ENCODE data around the gene RBM10. TPM values are rescaled to one million over a fixed set of nuclear protein-coding genes. Genes with fewer than 3 reads are reported as not detected.
"Not testable (repeated sequence)": the region's sequence is repeated elsewhere in the genome, so short reads cannot be mapped to it uniquely, and the experiment has no call there.

RBM10 gene
- total RNA-seq, 1 donor from 2014 or later = 64.6 TPM

DNA sequence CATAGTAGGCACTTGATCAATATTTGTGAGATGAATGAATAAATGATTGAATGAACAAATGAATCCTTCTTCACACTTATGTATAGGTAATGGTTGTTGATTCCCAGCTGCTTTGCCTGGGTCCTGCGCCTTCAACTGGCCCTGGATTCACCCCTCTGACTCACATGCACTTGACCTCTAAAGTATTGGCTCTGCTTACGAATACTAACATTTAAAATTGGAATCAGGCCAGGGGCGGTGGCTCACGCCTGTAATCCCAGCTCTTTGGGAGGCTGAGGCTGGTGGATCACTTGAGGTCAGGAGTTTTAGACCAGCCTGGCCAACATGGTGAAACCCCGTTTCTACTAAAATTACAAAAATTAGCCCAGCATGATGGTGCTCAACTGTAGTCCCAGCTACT lies 9.4 kb upstream of the RBM10 start:
- H3K36me3 Mint-ChIP-seq (ENCODE audit: low read depth); H3K9me3 Mint-ChIP-seq; H3K4me1 Mint-ChIP-seq; H3K4me3 Mint-ChIP-seq; intact Hi-C loops (cut with micrococcal nuclease); H3K27me3 Mint-ChIP-seq; DNase-seq; H3K27ac Mint-ChIP-seq: not testable (repeated sequence)

DNA sequence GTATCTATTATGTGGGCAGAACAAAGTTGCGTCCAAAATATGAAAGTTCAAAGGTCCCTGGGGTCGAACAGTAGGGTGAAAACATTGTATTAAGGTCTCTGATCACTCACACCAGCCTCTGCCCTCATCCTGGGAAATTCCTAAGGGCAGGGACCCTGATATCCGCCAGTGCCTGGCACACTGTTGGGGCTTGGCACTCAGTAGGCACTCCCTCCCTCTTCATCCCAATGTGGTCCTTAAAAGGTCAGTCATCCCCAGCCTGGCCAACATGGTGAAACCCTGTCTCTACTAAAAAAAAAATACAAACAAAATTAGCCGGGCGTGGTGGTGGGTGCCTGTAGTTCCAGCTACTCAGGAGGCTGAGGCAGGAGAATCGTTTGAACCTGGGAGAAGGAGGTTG lies 6.8 kb upstream of the RBM10 start:
- no peaks in the 10 kb centered on the region for H3K27me3 Mint-ChIP-seq
- DNase-seq = no peak
- no peak overlapping the region for H3K4me3 Mint-ChIP-seq
- peaks cover 26% of the 10 kb centered on the region for H3K36me3 Mint-ChIP-seq (ENCODE audit: low read depth)
- H3K9me3 Mint-ChIP-seq = no peaks in the 10 kb centered on the region
- no peak overlapping the region for H3K27ac Mint-ChIP-seq
- intact Hi-C loops (cut with micrococcal nuclease) = no loop called here
- H3K4me1 Mint-ChIP-seq = peaks cover 6% of the 10 kb centered on the region

DNA sequence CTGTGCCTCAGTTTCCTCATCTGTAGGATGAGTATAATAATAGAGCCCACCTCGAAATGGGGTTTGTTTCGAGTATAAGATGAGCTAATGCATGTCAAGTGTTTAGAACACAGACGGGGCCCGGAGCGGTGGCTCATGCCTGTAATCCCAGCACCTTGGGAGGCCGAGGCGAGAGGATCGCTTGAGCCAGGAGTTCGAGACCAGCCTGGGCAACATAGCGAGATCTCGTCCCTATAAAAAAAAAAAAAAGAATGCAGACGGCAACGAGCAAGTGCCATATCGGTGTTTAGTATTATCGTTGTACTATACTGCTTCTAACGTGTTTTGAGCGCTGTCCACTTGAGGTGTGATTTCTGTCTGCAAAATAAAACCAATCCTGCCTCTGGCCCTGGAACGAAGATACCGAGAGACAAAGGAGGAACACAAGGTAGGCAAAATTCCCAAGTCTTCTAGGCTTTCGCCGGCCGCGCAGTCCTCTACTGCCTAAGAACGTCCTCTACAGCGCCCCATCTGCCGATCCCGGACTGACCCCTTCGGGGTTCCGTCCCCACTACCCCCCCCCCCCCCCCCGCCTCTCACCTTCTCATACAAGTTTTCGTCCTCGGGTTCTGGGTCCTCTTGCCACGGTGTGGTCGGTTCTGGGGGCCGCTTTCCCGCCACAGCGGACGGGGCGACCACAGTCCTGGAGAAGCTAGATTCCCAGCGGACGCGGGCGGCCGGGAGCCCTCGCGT lies 961 bp upstream of the RBM10 start:
- Mint-ChIP-seq H3K9me3 (no peaks in the 10 kb centered on the region), H3K4me1 (peaks cover 16% of the 10 kb centered on the region), H3K36me3 (ENCODE audit: low read depth) (peaks cover 44% of the 10 kb centered on the region), H3K27me3 (no peaks in the 10 kb centered on the region), H3K27ac (peak overlapping the region; percentile 100), H3K4me3 (peak overlapping the region; percentile 100)
- intact Hi-C loops (cut with micrococcal nuclease) = loop anchor here (2.0 kb wide), 3 partner anchors 47 to 339 kb away; partner anchors contain the start of genes USP11 and ZNF41
- DNase-seq = no peak

DNA sequence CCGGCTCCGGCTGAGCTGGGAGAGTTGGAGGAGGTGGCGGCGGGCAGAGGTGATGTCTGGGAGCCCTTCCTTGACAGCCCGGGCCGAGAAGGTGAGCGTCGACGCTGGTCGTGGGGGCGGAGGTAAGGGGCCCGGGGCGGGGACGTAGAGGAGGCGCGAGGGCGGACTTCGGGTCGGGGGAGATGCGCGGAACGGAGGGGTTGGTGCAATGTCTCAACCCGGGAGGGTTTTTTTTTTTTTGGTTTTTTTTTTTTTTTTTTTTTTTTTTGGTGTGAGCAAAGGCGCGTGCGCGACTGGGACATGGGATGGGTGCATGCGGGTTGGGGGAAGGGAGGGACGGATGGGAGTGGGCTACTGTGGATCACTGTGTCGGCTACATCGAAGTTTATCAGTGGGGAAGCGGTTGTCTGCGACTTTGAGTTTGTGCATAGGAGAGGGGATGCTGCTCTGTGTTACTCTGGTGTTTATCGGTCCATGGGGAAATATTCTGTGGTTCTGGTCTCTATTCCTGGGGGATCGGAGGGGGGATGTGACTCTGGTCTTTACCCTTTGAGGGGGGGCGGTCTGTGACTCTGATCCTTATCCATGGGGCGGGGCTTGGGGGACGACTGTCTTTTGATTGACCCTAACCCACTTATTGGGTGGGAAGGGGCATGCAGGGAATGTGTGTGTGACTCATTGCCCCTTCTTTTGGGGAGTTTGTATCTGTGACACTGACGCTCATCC lies 537 bp downstream of the RBM10 start:
- H3K36me3 Mint-ChIP-seq (ENCODE audit: low read depth) = peaks cover 44% of the 10 kb centered on the region
- H3K27ac Mint-ChIP-seq = peak overlapping the region; percentile 100

DNA sequence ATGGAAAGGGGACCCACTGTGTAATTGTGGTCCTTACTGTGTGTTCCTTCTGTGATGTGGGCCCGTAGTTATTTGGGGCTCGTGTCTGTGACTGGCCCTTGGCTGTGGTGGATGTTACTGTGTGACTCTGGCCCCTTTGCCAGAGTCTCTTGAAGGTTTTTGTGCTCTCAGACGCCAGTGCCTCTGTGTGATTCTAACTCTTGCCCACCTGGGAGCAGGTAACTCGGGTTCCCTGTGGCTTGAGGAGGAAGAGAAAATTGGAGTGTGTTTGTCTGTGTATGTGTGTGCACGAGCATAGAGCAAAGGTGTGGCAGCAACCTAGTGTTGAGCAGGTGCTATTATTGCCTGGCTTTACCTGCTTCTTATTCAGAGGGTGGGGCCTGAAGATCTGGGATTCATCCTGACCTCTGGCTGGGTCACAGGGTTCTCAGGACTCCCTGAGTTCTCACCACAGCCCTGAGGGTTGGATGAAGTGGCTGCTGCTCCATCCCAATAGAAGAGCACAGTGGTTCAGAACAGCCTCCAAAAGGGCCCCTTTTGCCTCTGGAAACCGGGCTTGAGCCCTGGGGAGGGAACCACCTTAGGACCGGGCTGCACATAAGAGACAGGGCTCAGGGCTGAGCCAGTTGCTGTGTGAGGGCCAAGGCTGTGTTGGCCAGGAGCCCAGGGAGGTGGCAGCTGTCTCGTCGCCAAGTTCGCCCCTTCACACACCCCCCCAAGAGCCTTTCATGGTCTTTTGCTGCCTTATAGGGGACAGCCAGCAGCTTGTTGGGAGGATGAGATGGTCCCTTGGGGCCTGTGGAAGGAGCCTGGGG lies 1.3 kb downstream of the RBM10 start:
- no peaks in the 10 kb centered on the region for H3K9me3 Mint-ChIP-seq
- intact Hi-C loops (cut with micrococcal nuclease) = loop anchor here (5.0 kb wide), 1 partner anchor 511 kb away; the partner anchor contains the start of gene UXT
- no peak for DNase-seq
- peak overlapping the region; percentile 100 for H3K4me3 Mint-ChIP-seq
- H3K4me1 Mint-ChIP-seq = peaks cover 16% of the 10 kb centered on the region
- H3K36me3 Mint-ChIP-seq (ENCODE audit: low read depth) = peaks cover 43% of the 10 kb centered on the region
- H3K27me3 Mint-ChIP-seq = no peaks in the 10 kb centered on the region
- peak overlapping the region; percentile 100 for H3K27ac Mint-ChIP-seq

More for the DNA sequence above, 537 bp downstream of the RBM10 start:
- intact Hi-C loops (cut with micrococcal nuclease) = loop anchor here (1.0 to 5.0 kb wide), 6 partner anchors 16 to 512 kb away; partner anchors contain the start of genes CDK16, USP11, UXT and ZNF41
- H3K4me1 Mint-ChIP-seq = peaks cover 18% of the 10 kb centered on the region
- no peaks in the 10 kb centered on the region for H3K9me3 Mint-ChIP-seq
- DNase-seq = peak; percentile 60
- no peaks in the 10 kb centered on the region for H3K27me3 Mint-ChIP-seq
- H3K4me3 Mint-ChIP-seq = peak overlapping the region; percentile 100

DNA sequence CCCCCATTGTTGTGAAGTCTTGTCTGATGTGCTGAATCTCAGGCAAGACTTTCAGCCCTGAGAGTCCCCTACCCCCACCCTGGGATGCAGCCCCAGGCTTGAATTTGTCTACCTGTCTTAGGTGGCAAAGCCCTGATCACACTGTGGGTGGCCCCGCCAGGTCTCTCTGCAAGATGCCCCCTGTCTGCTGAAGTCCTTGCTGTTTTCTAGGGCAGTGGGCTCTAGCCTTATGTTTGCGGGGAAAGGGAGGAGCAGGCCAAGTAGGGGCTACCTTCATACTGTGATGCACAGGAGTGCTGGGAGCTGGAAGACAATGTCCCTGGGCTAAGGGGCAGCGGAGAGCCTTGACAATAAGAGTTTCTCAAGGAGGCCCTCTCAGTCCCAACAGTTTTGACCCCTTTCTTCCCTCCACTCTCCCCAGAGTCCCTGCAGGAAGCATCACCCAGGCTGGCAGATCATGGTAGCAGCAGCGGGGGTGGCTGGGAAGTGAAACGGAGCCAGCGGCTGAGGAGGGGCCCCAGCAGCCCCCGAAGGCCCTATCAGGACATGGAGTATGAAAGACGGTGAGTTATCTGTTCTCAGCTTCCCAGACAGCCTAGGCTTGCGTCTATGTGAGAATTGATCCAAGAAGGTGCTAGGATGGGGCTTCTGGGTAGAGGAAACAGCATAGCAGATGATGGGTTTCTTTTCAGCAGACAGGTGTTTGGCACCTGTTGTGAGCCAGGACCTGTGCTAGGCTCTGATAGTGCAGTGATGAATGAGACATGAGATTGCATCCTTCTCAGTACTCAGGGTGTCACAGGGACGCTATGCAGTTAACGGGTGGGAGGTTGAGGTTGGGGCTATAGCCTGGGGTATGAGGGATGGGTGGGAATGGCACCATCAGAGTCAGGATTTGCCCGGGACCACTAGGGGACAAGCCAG lies 2.2 kb downstream of the RBM10 start:
- DNase-seq = no peak
- Mint-ChIP-seq H3K4me1 (peaks cover 18% of the 10 kb centered on the region), H3K9me3 (no peaks in the 10 kb centered on the region), H3K27ac (peak overlapping the region; percentile 20), H3K4me3 (peak overlapping the region; percentile 57), H3K36me3 (ENCODE audit: low read depth) (peaks cover 40% of the 10 kb centered on the region), H3K27me3 (no peaks in the 10 kb centered on the region)
- intact Hi-C loops (cut with micrococcal nuclease) = loop anchor here (5.0 kb wide), 1 partner anchor 510 kb away; the partner anchor contains the start of gene UXT

DNA sequence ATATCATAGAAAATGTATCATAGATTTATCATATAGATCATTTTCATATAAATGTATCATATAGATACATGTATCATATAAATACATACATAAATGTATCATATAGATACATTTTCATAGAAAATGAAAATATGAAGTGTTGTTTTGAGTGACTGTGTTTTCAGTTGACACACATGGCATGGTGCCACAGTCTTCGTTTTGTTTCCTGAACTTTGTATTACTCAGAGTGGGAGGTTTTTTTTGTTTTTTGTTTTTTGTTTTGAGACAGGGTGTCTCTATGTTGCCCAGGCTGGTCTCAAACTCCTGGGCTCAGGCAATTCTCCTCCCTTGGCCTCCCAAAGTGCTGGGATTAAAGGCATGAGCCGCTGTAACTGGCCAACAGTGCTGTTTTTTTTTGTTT lies 3.9 kb downstream of the RBM10 start:
- Mint-ChIP-seq H3K27ac (no peak overlapping the region), H3K4me3 (no peak overlapping the region), H3K4me1 (peaks cover 12% of the 10 kb centered on the region), H3K36me3 (ENCODE audit: low read depth) (peaks cover 32% of the 10 kb centered on the region), H3K27me3 (no peaks in the 10 kb centered on the region), H3K9me3 (no peaks in the 10 kb centered on the region)
- no peak for DNase-seq
- intact Hi-C loops (cut with micrococcal nuclease) = loop anchor here (5.0 kb wide), 1 partner anchor 508 kb away; the partner anchor contains the start of gene UXT

DNA sequence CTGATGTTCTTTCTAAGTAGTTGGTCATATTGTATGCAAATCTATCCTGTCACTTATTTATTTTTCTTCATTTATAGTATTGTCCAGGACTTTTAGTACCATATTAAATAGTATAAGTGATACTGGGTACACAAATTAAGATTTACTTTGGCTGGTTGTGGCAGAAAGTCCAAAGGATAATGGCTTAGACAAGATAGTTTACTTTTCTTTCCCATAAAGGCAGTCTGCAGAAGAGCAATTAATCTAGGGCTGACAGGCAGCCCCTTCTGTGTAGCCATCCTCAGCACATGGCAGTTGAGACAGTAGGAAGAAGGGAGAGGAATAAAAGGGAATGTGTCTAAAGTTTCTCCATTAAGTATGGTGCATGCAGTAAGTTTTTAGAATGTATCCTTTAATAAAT lies 6.4 kb downstream of the RBM10 start:
- no peak overlapping the region for H3K27ac Mint-ChIP-seq
- H3K27me3 Mint-ChIP-seq = no peaks in the 10 kb centered on the region
- H3K4me3 Mint-ChIP-seq = no peak overlapping the region
- DNase-seq = no peak
- peaks cover 10% of the 10 kb centered on the region for H3K4me1 Mint-ChIP-seq
- intact Hi-C loops (cut with micrococcal nuclease) = no loop called here
- H3K36me3 Mint-ChIP-seq (ENCODE audit: low read depth) = peaks cover 33% of the 10 kb centered on the region
- H3K9me3 Mint-ChIP-seq = no peaks in the 10 kb centered on the region

DNA sequence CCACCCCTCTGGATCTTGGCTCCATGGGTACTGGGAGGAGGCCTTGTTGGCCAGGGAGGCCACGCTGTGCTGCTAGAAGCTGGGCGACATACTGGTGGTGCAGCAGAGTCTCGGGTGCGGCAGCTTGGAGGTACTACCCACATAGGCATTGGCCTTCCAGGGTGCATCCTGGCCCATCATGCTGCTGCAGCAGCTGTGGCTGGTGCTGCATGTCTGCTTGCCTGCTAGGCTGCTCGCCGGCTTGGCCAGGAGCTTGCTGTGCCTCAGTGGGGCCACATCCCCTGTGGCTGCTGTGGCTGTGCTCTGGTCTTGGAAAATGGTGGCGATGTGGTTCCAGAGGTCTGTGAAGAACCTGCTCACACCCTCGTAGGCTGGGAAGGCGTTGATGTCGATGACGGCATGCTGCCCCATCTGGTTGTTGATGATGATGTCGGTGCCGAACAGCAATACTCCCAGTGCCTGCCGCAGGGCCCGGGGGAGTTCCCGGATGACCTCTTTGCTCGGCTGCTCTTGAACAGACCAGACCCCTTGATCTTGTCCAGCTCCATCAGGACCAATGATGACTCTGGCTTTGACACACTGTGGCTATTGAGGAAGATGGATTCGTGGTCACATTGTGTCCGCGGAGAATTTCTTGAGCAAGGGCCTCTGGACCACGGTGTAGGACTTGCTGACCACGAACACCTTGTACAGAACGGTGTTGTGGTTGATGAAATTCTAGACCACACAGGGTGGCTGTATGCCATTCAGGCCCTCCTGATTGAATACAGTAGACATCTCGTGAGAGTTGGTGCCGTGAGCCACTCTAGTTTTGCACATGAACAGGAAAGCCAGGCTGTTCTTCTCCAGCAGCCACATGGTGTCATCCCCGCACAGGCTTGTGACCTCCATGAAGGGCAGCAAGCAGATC lies 11.8 kb downstream of the RBM10 start:
- no peak for DNase-seq
- Mint-ChIP-seq H3K4me3 (no peak overlapping the region), H3K27ac (no peak overlapping the region), H3K4me1 (no peaks in the 10 kb centered on the region), H3K36me3 (ENCODE audit: low read depth) (peaks cover 22% of the 10 kb centered on the region), H3K27me3 (no peaks in the 10 kb centered on the region), H3K9me3 (no peaks in the 10 kb centered on the region)
- intact Hi-C loops (cut with micrococcal nuclease) = no loop called here

DNA sequence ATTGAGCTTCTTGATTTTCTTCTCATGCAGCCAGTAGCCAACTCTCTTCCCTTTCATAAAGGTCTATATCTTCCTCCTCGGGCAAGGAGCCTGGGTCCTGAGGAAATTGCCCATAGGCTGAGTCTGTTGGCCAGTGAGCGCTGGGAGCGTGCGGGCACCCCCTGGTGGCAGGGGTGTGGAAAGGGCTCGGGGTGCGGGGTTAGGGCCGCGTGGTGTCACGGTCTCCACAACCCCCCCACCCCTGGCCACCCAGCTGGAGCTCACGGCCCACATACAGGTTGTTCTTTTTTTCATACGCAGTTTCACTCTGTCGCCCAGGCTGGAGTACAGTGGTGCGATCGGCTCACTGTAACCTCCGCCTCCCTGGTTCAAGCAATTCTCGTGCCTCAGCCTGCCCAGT lies 13.1 kb downstream of the RBM10 start:
- intact Hi-C loops (cut with micrococcal nuclease) = no loop called here
- H3K9me3 Mint-ChIP-seq = no peaks in the 10 kb centered on the region
- H3K4me3 Mint-ChIP-seq = no peak overlapping the region
- peaks cover 2% of the 10 kb centered on the region for H3K4me1 Mint-ChIP-seq
- peaks cover 25% of the 10 kb centered on the region for H3K36me3 Mint-ChIP-seq (ENCODE audit: low read depth)
- no peak overlapping the region for H3K27ac Mint-ChIP-seq
- no peaks in the 10 kb centered on the region for H3K27me3 Mint-ChIP-seq
- no peak for DNase-seq

DNA sequence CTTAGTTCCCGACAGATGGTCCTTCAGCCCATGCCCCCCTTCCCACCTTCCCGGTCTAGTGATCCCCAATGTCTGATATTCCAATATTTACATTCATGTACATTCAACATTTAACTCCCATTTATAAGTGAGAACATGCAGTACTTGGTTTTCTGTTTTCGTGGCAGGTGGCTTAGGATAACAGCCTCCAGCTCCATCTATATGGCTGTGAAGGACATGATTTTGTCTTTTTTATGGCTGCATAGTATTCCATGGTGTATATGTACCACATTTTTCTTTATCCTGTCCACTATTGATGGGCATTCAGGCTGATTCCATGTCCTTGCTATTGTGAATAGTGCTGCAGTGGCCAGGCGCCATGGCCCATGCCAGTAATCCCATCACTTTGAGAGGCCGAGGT lies 13.8 kb downstream of the RBM10 start:
- H3K27ac Mint-ChIP-seq = no peak overlapping the region
- H3K36me3 Mint-ChIP-seq (ENCODE audit: low read depth) = peaks cover 23% of the 10 kb centered on the region
- no peak overlapping the region for H3K4me3 Mint-ChIP-seq
- peaks cover 2% of the 10 kb centered on the region for H3K4me1 Mint-ChIP-seq
- no peaks in the 10 kb centered on the region for H3K9me3 Mint-ChIP-seq
- no peak for DNase-seq
- intact Hi-C loops (cut with micrococcal nuclease) = no loop called here
- no peaks in the 10 kb centered on the region for H3K27me3 Mint-ChIP-seq

DNA sequence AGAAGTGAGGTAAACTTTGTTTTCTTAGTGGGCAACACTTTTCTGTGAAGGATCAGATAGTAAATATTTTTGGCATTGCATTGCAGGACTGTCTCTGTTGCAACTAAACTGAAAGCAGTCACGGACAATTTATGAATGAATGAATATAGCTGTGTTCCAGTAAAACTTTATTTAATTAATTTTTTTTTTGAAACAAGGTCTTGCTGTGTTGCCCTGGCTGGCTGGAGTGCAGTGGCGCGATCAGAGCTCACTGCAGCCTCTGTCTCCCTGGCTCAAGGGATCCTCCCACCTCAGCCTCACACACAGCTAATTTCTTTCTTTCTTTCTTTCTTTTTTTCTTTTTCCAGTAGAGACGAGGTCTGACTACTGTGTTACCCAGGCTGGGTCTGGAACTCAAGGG lies 15.8 kb downstream of the RBM10 start:
- no peaks in the 10 kb centered on the region for H3K27me3 Mint-ChIP-seq
- H3K4me3 Mint-ChIP-seq = no peak overlapping the region
- peaks cover 2% of the 10 kb centered on the region for H3K4me1 Mint-ChIP-seq
- H3K9me3 Mint-ChIP-seq = no peaks in the 10 kb centered on the region
- peaks cover 30% of the 10 kb centered on the region for H3K36me3 Mint-ChIP-seq (ENCODE audit: low read depth)
- intact Hi-C loops (cut with micrococcal nuclease) = no loop called here
- DNase-seq = no peak
- H3K27ac Mint-ChIP-seq = no peak overlapping the region

Measured in activated CD4-positive, alpha-beta T cell treated with anti-CD3 and anti-CD28 coated beads, Interleukin-2, amount 10 ng/mL, durations not matched to agents 24 days and 14 days (primary cell).